Epithelial cell of prostate (primary cell): ENCODE measurements around the gene ZFYVE28.
"Not testable (repeated sequence)": the region's sequence is repeated elsewhere in the genome, so short reads cannot be mapped to it uniquely, and the experiment has no call there.

ENCODE experiments used
- DNase-seq: peaks from one replicate; pipeline ENCODE4 v3.0.0-alpha.2; 2011; ENCODE audit warnings: low read depth, low spot score
- H3K27ac ChIP-seq: fragments of 450-650 bp; 2 replicates; pipeline ENCODE4 v1.5.1; 2017; ENCODE audit warnings: mild to moderate bottlenecking

ZFYVE28 gene

DNA sequence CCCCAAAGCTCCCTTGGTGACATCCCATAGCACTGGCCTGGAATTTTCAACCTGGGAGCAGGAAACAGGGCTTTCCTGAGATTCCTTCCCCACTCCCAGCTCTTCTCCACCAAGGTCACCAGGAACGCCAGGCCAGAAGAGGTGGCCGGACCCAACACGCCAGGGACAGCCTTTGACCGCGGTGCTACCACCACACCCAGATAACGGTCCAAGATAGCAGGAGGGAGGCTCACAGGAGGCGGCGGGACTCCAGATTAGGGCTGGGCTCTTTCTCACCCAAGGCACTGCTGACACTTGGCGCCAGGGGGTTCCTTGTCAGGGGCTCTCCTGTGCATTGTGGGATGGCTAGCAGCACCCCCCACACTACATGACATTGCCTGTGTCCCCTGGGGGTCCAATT is 22.9 kb downstream of the ZFYVE28 start:
- H3K27ac ChIP-seq = no peak overlapping the region
- DNase-seq = no peak

DNA sequence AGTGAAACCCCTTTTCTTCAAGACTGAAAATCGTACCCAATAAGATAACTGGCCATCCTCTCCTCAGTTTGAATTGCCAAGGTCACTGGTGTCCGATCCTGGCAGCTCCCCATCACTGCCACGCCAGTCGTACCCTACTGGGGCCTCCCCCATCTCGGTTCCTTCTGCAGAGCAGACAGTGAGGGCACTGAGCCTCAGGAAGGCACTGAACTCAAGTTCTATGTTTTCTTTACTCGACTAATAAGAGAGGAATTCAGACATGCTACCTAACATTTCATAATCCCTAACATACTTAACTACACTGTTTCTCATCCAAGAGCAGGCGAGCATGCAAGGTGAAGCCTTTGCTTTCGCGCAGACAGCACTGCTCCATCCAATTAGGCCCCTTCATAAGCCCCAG is 23.4 kb downstream of the ZFYVE28 start:
- DNase-seq = no peak
- no peak overlapping the region for H3K27ac ChIP-seq

DNA sequence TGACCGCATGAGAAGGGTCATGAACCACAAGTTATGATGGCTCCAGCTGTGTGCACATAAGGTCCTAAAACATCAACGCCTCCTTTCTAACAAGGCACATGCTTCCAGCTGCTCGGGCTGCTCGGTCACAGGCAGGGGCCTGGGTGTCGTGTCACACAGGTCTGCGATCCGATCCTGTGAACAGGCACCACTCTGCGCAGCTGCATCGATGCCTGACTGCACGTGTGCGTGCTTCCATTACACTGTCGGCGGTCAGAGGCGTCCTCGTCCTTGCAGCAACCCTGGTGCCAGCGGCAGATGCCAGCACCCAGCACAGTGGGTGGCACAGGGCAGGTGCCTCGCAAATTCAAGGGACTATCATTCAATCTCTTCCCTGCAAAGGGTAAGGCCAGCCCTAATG is 23.9 kb downstream of the ZFYVE28 start:
- no peak overlapping the region for H3K27ac ChIP-seq
- no peak for DNase-seq

DNA sequence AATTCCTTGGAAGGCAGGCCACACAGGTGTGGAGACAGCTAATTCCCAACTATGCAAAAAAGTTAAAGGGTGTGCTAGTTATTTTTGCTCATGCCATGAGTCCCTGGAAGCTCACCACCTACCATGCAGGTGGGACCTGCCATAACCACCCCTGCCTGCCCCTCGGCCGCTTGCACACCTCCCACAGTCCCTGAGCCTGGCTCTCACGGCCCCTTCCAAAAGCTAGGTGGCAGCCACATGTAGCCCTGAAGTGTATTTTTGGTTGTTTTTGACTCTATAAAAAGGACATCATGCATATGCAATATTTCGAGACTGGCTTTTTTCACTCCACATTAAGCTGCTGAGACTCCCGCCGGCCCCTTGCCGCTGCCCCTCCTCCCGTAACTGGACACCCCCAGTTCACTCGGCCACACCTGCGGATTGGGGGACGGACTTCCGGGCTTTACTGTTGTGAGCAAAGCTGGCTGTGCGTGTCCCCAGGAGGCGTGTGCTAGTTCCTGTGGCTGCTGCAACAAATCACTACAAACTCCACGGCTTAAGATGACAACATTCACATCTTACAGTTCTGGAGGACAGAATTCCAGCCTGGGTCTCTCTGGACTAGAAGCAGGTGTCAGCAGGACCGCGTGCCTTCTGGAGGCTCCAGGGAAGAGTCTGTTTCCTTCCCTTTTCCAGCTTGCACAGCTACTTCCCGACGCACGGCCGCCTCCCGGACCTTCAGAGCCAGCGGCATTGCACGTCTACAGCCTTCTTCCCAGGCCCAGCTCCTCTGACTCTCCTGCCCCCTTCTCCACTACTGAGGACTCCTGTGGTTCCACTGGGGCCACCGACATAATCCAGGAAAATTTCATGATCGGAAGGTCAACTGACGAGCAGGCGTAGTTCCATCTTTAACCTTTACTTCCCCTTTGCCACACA is 24.8 kb downstream of the ZFYVE28 start:
- H3K27ac ChIP-seq = no peak overlapping the region
- DNase-seq = no peak

DNA sequence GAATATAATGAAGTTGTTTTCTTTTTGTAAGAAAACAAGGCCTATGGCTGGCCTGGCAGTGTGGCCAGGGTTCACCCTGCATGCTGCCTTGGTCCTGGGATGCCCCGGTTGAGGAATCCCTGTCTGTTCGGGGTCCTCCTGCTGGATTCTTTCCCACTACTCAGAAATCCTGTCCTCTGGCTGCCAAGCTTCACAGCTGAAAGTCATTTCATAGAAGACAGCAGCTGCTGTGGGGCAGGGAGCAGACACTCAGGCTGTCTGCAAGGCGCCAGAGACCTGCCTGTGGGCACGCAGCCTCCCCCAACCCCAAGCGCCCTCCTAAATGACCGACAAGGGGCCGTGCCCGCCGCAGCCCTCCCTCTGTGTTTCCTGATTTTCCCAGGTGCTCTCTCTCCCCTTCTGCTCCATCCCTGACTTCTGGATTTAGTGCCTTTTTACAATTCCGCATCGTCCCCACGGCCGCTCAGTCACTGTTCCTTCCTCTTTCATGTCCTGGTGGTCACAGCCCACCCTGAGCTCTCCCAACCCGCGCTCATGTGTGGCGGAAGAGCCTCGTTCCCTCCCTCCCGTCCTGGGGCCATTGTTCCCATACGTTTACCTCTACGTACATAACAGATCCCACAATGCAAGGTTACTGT is 27.5 kb downstream of the ZFYVE28 start:
- DNase-seq = no peak
- no peak overlapping the region for H3K27ac ChIP-seq

DNA sequence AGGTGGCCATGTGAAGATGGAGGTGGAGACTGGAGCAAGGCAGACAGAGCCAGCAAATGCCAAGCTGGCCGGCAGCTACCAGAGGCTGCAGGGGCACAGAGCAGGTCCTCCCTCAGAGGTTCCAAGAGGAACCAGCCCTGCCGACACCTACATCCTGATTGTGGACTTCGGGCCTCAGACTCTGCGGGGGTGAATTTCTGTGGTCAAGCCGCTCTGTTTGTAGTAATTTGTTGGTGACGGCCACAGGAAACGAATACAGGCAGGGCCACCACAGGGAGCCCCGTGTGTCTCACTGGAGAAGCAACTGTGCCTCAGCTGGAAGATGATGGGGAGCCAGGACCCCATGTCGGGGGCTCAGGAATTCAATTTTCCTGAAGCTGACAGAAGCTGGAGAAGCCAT is 28.3 kb downstream of the ZFYVE28 start:
- no peak overlapping the region for H3K27ac ChIP-seq
- no peak for DNase-seq

DNA sequence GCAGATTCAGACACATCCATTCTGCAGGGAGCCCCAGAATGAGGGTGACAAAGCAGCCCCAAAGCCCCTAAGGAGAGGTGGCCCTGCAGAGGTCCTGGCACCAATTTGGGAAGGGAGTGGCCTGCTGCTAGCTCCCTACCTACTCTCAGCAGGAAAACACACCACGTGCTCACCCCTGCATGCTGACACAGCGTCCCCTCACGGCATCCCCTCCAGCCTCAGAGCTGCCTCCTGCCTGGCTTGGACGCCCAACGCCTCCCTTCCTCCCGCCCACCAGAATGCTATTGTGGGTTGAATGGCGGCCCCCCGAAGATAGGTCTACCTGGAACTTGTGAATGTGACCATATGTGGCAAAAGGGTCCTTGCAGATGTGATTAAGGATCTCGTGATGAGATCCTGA is 28.8 kb downstream of the ZFYVE28 start:
- no peak overlapping the region for H3K27ac ChIP-seq
- no peak for DNase-seq

DNA sequence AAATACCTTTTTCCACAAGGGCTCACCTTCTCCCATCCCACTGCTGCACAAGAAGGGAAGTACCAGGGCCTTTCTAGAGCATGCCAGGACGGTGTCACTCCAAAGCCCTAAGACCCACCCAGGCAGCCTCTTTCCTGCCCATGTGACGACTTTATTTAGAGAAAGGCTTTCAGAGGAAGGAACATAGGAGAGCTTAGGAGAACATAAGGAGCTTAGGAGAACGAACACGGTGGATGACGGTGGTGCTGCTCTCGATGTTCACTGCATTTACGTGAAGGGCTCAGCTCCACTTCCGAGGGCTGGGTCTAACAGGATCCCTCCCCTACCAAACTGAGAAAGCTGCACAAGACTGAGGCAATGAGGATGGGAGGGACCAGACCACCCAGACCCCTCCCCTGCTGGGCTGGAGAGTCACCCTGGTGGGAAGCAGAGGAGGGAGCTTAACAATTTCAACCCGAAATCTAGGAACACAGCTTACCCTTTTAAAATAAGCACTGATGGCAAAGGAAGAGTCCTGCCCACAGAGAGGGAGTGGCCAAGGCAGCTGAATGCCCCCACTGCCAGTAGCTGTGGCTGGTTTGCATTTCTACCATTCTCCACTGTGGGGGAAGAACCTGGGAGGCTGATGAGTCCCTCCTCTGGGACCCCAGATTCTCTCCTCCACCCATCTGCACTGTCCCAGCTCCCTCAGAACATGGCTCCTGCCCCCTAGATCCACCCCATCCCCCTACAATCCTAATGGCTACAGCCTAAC is 29.8 kb downstream of the ZFYVE28 start:
- DNase-seq = no peak
- no peak overlapping the region for H3K27ac ChIP-seq

DNA sequence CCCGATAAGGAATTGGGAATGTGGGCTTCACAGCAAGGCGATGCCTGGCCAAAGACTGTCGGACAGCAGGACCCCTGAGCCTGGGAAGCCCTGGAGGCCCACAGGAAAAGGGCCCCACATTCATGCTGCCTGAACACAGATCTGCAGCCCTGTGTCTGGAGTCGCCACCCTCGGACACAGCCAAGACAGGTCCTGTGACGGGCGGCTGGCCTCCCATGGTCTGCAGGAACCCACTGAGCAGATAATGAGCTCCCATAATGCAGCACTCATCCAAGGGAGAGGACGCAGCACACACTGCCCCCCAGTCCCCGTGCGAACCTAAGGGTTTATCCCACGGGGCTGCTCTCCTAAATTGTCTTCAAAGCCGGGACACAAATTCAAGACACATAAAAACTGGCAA is 30.6 kb downstream of the ZFYVE28 start:
- DNase-seq = no peak
- H3K27ac ChIP-seq = no peak overlapping the region

DNA sequence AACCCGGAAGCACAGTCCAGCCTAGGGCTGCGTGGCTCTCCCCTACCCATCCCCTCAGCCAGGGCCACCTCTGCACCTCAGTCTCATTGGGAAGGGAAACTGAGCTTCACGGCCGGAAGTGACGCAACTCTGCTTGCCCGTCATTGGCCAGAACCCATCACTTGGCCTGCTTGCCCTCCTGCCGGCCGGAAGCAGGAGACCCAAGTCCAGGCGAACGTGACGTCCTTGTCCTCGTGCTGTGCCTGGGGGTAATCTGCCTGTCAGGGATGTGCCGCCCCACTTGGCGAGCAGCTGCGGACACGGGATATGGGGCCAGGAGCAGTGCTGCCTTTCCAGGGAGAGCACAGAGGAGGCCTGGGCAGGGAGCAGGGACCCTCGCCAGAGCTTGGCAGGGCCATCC is 31.2 kb downstream of the ZFYVE28 start:
- no peak for DNase-seq
- H3K27ac ChIP-seq = no peak overlapping the region

DNA sequence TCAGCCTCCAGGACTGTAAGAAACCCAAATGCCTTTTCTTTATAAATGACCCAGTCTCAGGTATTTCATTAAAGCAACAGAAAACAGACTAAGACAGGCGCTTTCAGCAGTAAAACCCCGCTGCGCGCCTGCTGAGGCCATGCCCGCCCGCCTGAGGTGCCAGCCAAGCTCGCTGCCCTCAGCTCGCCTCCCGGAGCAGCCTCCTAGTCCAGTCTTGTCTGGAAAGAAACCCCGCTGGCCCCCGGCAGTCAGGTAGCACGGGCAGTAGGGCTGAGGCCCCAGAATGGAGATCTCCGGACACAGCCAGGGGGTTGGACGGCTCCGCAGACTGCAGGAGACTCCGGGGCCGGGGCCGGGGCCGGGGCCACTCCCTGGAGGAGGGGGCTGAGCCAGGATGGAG is 31.7 kb downstream of the ZFYVE28 start:
- DNase-seq = no peak
- no peak overlapping the region for H3K27ac ChIP-seq

DNA sequence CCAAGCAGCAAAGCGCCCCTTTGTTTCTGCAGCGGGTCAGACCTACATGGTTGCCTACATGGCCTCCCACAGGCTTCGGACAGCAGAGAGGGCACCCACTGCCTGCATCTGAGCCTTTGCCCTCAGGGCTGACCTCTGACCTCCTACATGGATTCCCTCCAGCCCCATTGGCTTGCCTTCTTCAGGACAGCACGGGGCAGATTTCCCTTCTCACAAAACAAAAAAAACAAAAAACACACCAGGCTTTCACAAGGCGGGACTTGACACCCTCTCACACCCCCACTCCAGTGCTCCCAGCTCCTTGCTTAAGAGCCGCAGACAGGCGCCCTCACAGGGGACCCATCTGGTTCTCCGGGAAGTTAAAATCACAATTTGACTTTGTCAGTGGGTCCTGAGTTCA is 32.9 kb downstream of the ZFYVE28 start:
- DNase-seq = no peak

DNA sequence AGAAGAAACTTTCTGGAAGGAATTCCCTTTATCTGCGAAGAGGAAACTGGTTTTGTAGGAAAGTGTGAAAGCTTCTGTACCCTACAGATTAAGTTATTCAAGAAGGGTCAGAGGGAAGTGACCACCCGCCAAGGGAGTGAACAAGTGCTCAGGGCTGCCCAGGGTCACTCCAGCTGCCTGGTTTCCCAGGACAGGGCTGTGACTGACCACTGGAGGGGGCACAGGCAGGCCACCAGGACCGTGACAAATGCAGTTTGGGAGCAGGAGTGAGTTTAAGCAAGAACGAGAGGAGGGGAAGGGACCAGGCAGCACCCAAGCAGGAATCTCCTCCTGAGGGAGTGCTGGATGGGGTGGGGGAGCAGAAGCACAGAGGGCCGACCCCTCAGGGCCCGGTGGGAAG is 34.2 kb downstream of the ZFYVE28 start:
- no peak for DNase-seq
- no peak overlapping the region for H3K27ac ChIP-seq

More for the DNA sequence above, 32.9 kb downstream of the ZFYVE28 start:
- H3K27ac ChIP-seq = no peak overlapping the region

DNA sequence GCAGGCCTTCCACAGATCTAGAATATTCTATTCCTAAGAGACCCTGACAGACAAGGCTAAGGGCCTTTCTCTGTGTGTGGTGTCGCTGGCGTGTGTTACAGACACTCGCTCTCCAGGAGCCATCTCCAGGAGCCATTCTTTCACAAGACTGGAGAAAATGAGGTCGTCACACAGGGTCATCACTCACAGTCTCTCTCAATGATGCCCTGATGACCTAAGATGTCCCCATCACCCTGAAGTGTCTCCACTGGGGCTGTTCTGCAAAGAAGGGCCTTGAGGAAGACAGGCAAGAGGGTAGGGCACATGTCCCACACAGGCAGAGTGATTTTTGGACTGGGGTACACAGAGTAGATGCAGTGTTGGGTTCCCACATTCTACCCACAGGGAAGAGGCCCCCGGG is 34.7 kb downstream of the ZFYVE28 start:
- H3K27ac ChIP-seq = no peak overlapping the region
- DNase-seq = no peak

DNA sequence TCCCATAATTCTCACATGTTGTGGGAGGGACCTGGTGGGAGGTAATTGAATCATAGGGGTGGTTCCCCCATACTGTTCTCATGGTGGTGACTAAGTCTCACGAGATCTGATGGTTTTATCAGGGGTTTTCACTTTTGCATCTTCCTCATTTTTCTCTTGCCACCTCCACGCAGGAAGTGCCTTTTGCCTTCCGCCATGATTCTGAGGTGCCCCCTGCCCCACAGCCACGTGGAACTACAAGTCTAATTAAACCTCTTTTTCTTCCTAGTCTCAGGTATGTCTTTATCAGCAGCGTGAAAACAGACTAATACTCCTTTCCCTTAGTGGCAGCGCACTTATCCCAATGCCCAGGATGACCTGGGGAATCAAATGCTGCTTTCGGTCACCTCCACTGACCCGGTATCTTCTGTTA is 35.2 kb downstream of the ZFYVE28 start:
- not testable (repeated sequence) for H3K27ac ChIP-seq, DNase-seq

DNA sequence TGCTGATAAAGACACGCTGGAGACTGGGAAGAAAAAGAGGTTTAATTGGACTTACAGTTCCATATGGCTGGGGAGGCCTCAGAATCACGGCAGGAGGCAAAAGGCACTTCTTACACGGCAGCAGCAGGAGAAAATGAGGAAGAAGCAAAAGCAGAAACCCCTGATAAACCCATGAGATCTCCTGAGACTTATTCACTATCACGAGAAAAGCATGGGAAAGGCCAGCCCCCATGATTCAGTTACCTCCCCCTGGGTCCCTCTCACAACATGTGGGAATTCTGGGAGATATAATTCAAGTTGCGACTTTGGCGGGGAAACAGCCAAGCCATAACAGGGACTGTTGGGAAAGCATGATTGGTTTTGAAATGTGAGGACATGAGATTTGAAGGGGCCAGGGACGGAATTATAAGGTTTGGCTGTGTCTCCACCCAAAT is 35.7 kb downstream of the ZFYVE28 start:
- not testable (repeated sequence) for DNase-seq, H3K27ac ChIP-seq

DNA sequence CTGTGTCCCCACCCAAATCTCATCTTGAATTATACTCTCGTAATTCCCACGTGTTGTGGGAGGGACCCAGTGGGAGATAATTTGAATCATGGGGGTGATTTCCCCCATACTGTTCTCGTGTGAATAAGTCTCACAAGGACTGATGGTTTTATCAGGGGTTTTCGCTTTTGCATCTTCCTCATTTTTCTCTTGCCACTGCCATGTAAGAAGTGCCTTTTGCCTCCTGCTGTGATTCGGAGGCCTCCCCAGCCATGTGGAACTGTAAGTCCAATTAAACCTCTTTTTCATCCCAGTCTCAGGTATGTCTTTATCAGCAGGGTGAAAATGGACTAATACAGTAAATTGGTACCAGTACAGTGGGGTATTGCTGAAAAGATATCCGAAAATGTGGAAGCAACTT is 37.9 kb downstream of the ZFYVE28 start:
- DNase-seq, H3K27ac ChIP-seq: not testable (repeated sequence)

DNA sequence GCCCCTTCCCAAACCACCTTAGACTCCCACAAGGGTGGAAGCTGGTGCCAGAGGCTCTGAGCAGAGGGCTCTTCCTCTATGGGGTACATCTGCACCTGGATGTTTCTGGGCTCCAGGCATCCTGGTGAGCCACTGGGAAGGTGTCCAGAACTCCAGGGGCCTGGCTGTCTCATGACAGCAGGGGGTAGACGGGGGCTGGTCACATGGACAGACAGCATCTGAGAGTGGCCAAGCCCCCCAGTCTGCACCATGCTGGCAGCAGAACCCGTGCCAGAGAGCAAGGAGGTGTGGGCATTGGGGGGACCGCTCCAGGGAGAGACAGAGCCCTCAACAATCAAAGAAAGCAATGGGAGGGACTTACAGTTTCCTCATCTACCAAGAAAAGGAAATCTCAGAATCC is 39.5 kb downstream of the ZFYVE28 start:
- no peak overlapping the region for H3K27ac ChIP-seq
- DNase-seq = no peak

DNA sequence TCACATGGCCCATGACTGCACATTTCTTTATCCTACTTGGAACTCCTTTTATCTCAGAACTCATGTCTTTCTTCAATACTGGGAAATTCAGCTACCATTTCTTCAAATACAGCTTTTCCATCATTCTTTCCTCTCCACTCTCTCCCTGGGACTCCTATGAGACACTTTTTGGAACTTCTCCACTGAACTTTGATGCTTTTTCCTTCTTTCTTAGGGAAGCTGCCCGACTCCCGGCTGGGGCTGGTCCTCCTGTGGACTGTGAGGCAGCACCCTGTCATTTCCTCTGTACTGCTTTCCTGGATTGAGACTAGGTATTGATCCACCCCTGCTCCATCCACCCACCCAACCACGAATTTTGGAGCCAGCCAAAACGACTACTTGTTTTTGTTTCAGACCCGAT is 40.0 kb downstream of the ZFYVE28 start:
- no peak for DNase-seq
- no peak overlapping the region for H3K27ac ChIP-seq

DNA sequence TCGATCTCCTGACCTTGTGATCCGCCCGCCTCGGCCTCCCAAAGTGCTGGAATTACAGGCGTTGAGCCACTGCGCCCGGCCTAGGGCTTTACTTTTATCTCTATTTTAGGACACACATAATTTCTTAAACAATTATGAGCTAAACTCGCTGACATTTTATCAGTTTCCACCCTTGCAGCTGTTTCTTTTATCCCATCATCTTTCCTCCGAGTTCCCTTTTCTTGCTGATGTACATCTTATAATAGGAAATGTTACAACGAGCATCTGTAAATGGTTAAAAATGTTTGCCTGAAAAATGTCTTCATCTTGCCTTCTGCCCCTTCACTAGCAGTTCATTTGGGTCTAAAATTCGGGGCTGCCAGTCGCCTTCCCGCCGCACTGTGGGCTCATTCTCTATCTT is 41.2 kb downstream of the ZFYVE28 start:
- DNase-seq = no peak
- no peak overlapping the region for H3K27ac ChIP-seq

DNA sequence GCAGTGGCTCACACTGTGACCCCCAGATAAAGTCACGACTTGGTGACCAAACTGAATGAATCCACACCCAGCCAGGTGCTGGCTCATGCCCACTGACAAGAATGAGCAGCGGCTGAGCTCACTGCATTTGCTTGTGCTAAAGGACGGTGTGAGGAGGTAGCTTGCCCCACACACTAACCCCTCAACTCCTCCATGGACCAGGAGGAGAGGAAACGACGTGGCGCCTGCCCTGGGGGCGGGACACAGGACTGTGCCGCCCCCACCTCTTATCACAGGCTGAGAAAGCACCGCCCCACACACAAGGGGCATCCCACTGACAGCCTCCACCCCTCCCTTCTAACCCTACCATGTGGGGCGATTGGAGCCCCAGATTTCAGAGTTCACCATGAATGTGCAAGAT is 43.0 kb downstream of the ZFYVE28 start:
- DNase-seq = no peak
- H3K27ac ChIP-seq = no peak overlapping the region
